ENCODE results near the gene NKX1-2.

- TF ChIP-seq CTCF (conservative IDR thresholded peaks at IDR 0.05; ENCODE audit: low read depth, low read length) (peak; percentile 70), EZH2 (IDR thresholded peaks at IDR 0.05; ENCODE audit: borderline replicate concordance, low read depth, low read length, poor library complexity, severe bottlenecking) (no peak)
Measured at GRCh38 chr10:124403548-124403947, 46.3 kb downstream of the NKX1-2 start.
